ENCODE measurements around the gene ASPHD2.
"Not testable (repeated sequence)": the region's sequence is repeated elsewhere in the genome, so short reads cannot be mapped to it uniquely, and the experiment has no call there.

ASPHD2 gene

GRCh38 chr22:26416670-26417276 lies 12.3 kb upstream of the ASPHD2 start:
- no peak for DNase-seq

- no peak for DNase-seq
Observed at GRCh38 chr22:26417406-26417805, 11.7 kb upstream of the ASPHD2 start.

GRCh38 chr22:26418620-26419019 lies 10.4 kb upstream of the ASPHD2 start:
- no peak for DNase-seq

- DNase-seq, result no peak
Observed at GRCh38 chr22:26426924-26427323, 2.1 kb upstream of the ASPHD2 start.

GRCh38 chr22:26429458-26430286 lies 612 bp downstream of the ASPHD2 start:
- DNase-seq, result peak in 1 of 2 donors; percentile 25

GRCh38 chr22:26430600-26430999 lies 1.5 kb downstream of the ASPHD2 start:
- no peak for DNase-seq

GRCh38 chr22:26431261-26431995 lies 2.4 kb downstream of the ASPHD2 start:
- no peak for DNase-seq

- no peak for DNase-seq
Observed at GRCh38 chr22:26432619-26433311, 3.7 kb downstream of the ASPHD2 start.

GRCh38 chr22:26433805-26434204 lies 4.7 kb downstream of the ASPHD2 start:
- DNase-seq, result no peak

GRCh38 chr22:26435327-26436093 lies 6.5 kb downstream of the ASPHD2 start:
- no peak for DNase-seq

- no peak for DNase-seq
Observed at GRCh38 chr22:26436903-26437515, 7.9 kb downstream of the ASPHD2 start.

GRCh38 chr22:26437694-26438392 lies 8.8 kb downstream of the ASPHD2 start:
- no peak for DNase-seq

- not testable (repeated sequence) for DNase-seq
Observed at GRCh38 chr22:26438776-26439175, 9.7 kb downstream of the ASPHD2 start.

- DNase-seq, result no peak
Observed at GRCh38 chr22:26439559-26439958, 10.5 kb downstream of the ASPHD2 start.

GRCh38 chr22:26442086-26442756 lies 13.2 kb downstream of the ASPHD2 start:
- no peak for DNase-seq

GRCh38 chr22:26443901-26444690 lies 15.0 kb downstream of the ASPHD2 start:
- DNase-seq, result no peak

GRCh38 chr22:26444777-26445176 lies 15.7 kb downstream of the ASPHD2 start:
- DNase-seq, result no peak

- DNase-seq, result no peak
Observed at GRCh38 chr22:26445577-26446275, 16.7 kb downstream of the ASPHD2 start.

Measured in stimulated activated CD4-positive, alpha-beta T cell treated with anti-CD3 and anti-CD28 coated beads, Interleukin-2, amount 100 ng/mL, for 24 hours (primary cell).